Kidney epithelial cell (primary cell): ENCODE results near the gene GM2A. TPM values are rescaled to one million over a fixed set of nuclear protein-coding genes. Genes with fewer than 3 reads are reported as not detected.

ENCODE experiments used
- DNase-seq: peaks from one replicate; pipeline ENCODE4 v3.0.0-alpha.2; 2010; ENCODE audit warnings: low read depth
- H3K27me3 ChIP-seq: 2 replicates; pipeline ENCODE4 v1.6.0; 2011; ENCODE audit warnings: low read length; ENCODE audit not compliant: control insufficient read depth, insufficient read depth
- H3K36me3 ChIP-seq: 2 replicates; pipeline ENCODE4 v1.5.1; 2011; ENCODE audit warnings: low read length; ENCODE audit not compliant: control insufficient read depth, insufficient read depth
- H3K4me3 ChIP-seq: 2 replicates; pipeline ENCODE4 v1.5.1; 2011; ENCODE audit warnings: low read depth, mild to moderate bottlenecking, control low read depth, low read length
- total RNA-seq: library from RNA; depleted of rRNA; stranded (reverse); fragments of >200 nt; gene quantifications from 2 replicates; pipeline ENCODE4 v1.2.3, GENCODE V29; 2015
- TF ChIP-seq, protein P1 (sequence below): IDR thresholded peaks from 2 replicates; pipeline ENCODE4 v1.5.1; 2011; ENCODE audit warnings: mild to moderate bottlenecking, moderate library complexity, low read length, control low read depth, inconsistent platforms; ENCODE audit not compliant: insufficient read depth, poor library complexity, severe bottlenecking

GM2A gene
- total RNA-seq, 1 donor from 2014 or later, result 19.0 TPM

DNA sequence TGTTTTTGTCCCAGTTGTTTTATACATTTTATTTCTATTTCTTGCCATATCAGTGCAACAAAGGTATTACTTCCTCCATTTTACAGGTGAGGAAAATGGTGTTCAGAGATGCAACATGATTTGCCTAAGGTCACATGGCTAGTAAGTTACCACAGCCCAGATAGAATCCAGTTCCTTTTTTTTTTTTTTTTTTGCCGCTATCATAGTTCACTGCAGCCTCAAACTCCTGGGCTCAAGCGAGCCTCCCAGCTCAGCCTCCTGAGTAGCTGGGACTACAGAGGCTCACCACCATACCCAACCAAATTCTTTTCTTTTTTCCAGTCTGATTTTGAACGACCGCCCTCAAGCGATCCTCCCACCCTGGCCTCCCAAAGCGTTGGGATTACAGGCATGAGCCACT is 28.6 kb upstream of the GM2A start:
- TF ChIP-seq, protein P1, sequence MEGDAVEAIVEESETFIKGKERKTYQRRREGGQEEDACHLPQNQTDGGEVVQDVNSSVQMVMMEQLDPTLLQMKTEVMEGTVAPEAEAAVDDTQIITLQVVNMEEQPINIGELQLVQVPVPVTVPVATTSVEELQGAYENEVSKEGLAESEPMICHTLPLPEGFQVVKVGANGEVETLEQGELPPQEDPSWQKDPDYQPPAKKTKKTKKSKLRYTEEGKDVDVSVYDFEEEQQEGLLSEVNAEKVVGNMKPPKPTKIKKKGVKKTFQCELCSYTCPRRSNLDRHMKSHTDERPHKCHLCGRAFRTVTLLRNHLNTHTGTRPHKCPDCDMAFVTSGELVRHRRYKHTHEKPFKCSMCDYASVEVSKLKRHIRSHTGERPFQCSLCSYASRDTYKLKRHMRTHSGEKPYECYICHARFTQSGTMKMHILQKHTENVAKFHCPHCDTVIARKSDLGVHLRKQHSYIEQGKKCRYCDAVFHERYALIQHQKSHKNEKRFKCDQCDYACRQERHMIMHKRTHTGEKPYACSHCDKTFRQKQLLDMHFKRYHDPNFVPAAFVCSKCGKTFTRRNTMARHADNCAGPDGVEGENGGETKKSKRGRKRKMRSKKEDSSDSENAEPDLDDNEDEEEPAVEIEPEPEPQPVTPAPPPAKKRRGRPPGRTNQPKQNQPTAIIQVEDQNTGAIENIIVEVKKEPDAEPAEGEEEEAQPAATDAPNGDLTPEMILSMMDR, result no peak
- no peaks in the 10 kb centered on the region for H3K36me3 ChIP-seq
- no peak for DNase-seq
- no peak overlapping the region for H3K4me3 ChIP-seq
- peaks cover 2% of the 10 kb centered on the region for H3K27me3 ChIP-seq

DNA sequence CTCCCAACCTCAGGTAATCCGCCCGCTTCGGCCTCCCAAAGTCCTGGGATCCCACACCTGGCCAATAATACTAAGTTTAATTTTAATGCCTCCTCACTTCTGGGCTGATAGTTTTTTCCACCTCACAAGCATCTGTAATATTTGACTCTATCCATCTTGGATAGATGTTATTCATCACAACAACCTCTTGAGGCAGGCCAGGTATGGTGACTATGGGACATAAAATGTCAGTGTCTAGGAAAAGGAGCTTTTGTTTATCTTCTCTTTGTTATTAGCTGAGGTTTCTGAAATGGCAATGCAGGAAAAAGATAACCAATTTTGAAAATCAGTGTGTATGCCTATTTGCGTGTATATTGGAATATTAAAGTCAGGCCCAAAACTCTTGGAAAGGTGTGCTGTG is 27.9 kb upstream of the GM2A start:
- H3K4me3 ChIP-seq, result no peak overlapping the region

DNA sequence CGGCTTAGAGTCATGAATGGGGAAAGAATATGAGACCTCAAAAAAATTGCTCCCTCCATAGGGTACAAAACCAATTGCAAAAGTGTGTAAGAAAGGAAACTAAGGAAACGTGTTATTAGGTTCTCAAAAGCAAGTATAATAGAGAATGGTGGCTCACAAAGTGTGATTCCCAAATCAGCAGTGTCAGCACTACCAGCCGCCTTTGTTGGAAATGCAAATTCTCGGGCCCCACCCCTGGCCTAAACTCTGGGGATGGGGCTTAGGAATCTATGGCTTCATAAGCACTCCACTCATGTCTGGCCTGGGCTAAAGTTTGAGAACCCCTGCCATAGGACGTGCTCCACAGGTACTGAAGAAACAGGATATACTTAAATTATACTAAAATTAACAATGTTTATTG is 27.5 kb upstream of the GM2A start:
- Histone ChIP-seq H3K4me3 (no peak overlapping the region), H3K36me3 (no peaks in the 10 kb centered on the region), H3K27me3 (peaks cover 2% of the 10 kb centered on the region)
- TF ChIP-seq, protein P1, result no peak
- no peak for DNase-seq

More for the DNA sequence above, 27.9 kb upstream of the GM2A start:
- H3K36me3 ChIP-seq, result no peaks in the 10 kb centered on the region
- H3K27me3 ChIP-seq, result peaks cover 2% of the 10 kb centered on the region
- TF ChIP-seq, protein P1, result no peak
- DNase-seq, result no peak

DNA sequence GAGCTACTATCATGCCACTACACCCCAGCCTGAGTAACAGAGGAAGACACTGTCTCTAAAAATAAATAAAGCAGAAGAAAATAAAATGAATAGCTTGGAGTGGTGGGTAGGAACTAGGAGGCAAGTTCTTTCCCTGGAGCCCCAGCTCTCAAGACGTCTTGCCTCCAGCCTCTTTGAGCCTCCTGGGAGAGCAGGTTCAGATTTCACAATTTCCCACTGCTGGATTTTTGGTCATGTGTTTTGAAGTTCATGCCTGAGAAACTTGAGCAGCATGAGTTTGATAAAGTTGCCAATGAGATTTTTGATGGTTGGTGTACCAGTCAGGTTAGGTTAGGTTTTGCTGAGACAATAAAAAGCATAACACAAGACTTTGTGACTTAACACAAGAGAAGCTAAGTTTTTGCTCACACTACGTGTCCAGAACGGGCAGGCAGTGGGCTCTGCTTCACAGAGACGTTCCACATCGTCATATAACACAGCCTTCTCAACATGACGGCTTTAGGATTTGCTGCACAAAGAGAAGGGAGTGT is 25.0 kb upstream of the GM2A start:
- TF ChIP-seq, protein P1, result no peak
- H3K27me3 ChIP-seq, result peaks cover 2% of the 10 kb centered on the region
- H3K36me3 ChIP-seq, result no peaks in the 10 kb centered on the region
- no peak overlapping the region for H3K4me3 ChIP-seq
- no peak for DNase-seq

DNA sequence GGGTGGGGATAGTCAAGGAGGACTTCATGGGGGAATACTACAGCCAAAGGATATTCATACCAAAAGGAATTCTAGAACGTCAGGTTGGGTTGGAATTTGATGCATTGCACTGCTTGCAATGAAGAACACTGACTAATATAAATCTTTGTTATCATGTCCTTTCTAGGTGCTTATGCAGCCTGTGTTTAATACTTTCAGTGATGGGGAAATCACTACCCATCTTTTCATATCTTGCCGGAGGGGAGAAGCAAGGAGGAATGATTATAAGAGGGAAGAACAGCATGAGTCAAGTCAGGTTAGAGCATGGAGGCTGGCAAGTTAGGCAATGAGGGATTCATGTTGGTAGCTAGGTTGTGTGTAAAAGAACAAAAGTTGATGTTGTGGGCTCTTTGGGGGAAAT is 24.0 kb upstream of the GM2A start:
- no peak for DNase-seq
- no peaks in the 10 kb centered on the region for H3K36me3 ChIP-seq
- TF ChIP-seq, protein P1, result no peak
- H3K27me3 ChIP-seq, result peaks cover 2% of the 10 kb centered on the region
- H3K4me3 ChIP-seq, result no peak overlapping the region

DNA sequence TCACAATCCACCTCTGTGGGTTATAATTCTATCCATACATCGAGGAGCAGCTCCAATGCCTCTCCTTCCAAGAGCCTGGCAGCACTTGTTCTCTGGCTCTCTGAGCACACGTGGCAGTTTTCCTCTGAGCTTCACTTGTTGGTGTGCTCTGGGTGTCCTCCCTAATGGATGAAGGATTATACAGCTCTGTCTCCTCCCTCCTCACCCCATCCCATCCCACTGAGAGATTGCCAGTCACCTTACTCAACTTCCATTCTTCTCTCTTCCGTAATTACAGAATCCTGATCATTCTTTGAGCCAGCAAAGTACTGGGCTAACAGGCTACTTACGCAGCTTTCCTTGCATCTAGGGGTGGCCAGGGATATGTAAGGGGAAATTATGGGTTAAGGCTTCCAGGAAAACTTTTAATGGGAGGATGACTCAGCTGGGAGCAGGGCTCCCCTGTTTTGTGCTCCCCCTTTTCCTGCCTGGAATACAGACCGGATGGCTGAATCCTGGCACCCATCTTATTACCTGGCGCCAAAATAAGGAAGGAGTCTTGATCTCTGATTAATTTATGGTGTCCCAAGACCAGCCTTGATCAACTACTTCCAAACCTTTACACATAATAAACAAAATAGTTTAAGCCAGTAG is 22.8 kb upstream of the GM2A start:
- TF ChIP-seq, protein P1, result no peak
- Histone ChIP-seq H3K36me3 (no peaks in the 10 kb centered on the region), H3K27me3 (peaks cover 2% of the 10 kb centered on the region), H3K4me3 (no peak overlapping the region)
- DNase-seq, result no peak
